Measurements from ENCODE around the gene MYBL2. TPM values are rescaled to one million over a fixed set of nuclear protein-coding genes. Genes with fewer than 3 reads are reported as not detected.

Gene MYBL2
- total RNA-seq, 1 experiment from 2014 or later, result 159 TPM

DNA sequence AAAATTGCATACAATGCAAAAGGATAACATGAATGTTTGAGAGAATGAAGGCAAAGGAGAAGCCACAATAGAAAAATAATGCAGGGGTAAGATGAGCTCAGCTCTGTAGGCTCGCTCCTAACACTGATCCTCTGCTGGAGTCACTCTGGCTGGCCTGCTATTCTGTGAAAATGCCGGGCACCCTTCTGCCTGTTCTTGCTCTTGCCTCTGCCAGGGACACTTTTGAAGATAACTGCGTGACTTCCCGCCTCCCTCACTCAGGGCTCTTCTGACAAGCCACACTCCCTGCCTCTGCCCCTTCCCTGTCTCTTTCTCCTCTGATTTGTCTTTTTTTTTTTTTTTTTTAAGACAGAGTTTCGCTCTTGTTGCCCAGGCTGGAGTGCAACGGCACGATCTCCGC lies 35.3 kb upstream of the MYBL2 start:
- no peak overlapping the region for H3K27ac Mint-ChIP-seq
- Histone ChIP-seq H3K4me1 (ENCODE audit: insufficient read depth, low read length) (no peaks in the 10 kb centered on the region), H2BK120ac (ENCODE audit: low read depth, low read length, poor library complexity, severe bottlenecking) (no peak overlapping the region), H3T11ph (ENCODE audit: low read length) (no peak overlapping the region), H4K5ac (ENCODE audit: insufficient read length, low read depth, low read length) (no peak overlapping the region), H3K4me2 (ENCODE audit: insufficient read depth, insufficient read length, low read length) (no peak overlapping the region), H3K14ac (ENCODE audit: insufficient read depth, low read length) (no peak overlapping the region), H3K27me3 (ENCODE audit: insufficient read depth, low read length) (no peaks in the 10 kb centered on the region), H2BK15ac (ENCODE audit: low read depth, low read length) (no peak overlapping the region), H3K4ac (ENCODE audit: low read depth, low read length) (no peak overlapping the region), H3K23ac (ENCODE audit: insufficient read length, low read depth, low read length) (no peak overlapping the region), H4K91ac (ENCODE audit: insufficient read length, low read depth, low read length) (no peak overlapping the region), H3K79me1 (ENCODE audit: insufficient read depth, low read depth, low read length, poor library complexity, severe bottlenecking) (no peaks in the 10 kb centered on the region), H2BK12ac (ENCODE audit: insufficient read length, low read depth, low read length) (no peak overlapping the region), H2AK5ac (ENCODE audit: insufficient read length, low read length) (no peak overlapping the region), H2BK5ac (ENCODE audit: insufficient read length, low read length) (no peak overlapping the region), H4K8ac (replicated peaks; ENCODE audit: insufficient read length, low read depth, low read length) (no peak overlapping the region), H3K9me3 (ENCODE audit: control insufficient read depth, low read depth, low read length) (no peaks in the 10 kb centered on the region), H3K9ac (ENCODE audit: extremely low read depth, insufficient read length, low read length) (no peak overlapping the region), H2BK20ac (ENCODE audit: low read depth, low read length, poor library complexity, severe bottlenecking) (no peak overlapping the region), H2AFZ (ENCODE audit: low read length) (no peak overlapping the region), H3K23me2 (ENCODE audit: insufficient read length, low read depth, low read length, poor library complexity, severe bottlenecking) (no peaks in the 10 kb centered on the region), H3K56ac (ENCODE audit: insufficient read length, low read depth, low read length) (no peak overlapping the region), H4K20me1 (ENCODE audit: control insufficient read depth, insufficient read depth, insufficient read length) (no peaks in the 10 kb centered on the region), H3K18ac (ENCODE audit: insufficient read length, low read depth, low read length) (no peak overlapping the region), H3K79me2 (ENCODE audit: insufficient read depth, low read length) (no peaks in the 10 kb centered on the region), H3K27ac (ENCODE audit: insufficient read length, low read depth, low read length) (no peak overlapping the region)
- no peak for DNase-seq
- H3K27me3 Mint-ChIP-seq (ENCODE audit: low read depth), result no peaks in the 10 kb centered on the region
- no peak overlapping the region for H3K4me3 Mint-ChIP-seq
- TF ChIP-seq, protein P1, sequence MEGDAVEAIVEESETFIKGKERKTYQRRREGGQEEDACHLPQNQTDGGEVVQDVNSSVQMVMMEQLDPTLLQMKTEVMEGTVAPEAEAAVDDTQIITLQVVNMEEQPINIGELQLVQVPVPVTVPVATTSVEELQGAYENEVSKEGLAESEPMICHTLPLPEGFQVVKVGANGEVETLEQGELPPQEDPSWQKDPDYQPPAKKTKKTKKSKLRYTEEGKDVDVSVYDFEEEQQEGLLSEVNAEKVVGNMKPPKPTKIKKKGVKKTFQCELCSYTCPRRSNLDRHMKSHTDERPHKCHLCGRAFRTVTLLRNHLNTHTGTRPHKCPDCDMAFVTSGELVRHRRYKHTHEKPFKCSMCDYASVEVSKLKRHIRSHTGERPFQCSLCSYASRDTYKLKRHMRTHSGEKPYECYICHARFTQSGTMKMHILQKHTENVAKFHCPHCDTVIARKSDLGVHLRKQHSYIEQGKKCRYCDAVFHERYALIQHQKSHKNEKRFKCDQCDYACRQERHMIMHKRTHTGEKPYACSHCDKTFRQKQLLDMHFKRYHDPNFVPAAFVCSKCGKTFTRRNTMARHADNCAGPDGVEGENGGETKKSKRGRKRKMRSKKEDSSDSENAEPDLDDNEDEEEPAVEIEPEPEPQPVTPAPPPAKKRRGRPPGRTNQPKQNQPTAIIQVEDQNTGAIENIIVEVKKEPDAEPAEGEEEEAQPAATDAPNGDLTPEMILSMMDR (conservative IDR thresholded peaks at IDR 0.05), result no peak
- H3K36me3 Mint-ChIP-seq (ENCODE audit: insufficient read depth in 1 of 3, low read depth in 3 of 3), result peaks cover 6 to 54% (median 49%) of the 10 kb centered on the region in 3 experiments; a peak in 6 of 7 replicates
- H3K9me3 Mint-ChIP-seq, result no peaks in the 10 kb centered on the region
- WGBS (ENCODE audit: extremely low coverage, insufficient read length, low lambda C conversion rate), result no CpG with 5 or more reads among the region's 8 CpGs
- no peaks in the 10 kb centered on the region for H3K4me1 Mint-ChIP-seq

Data from H9 (cell line).